GM19467 (cell line): Measurements from ENCODE around the gene TPP1.

ENCODE experiments used
- ATAC-seq: cut with Tn5 transposase; IDR thresholded peaks from one replicate; pipeline ENCODE4 v1.9.1; 2021; ENCODE audit warnings: mild to moderate bottlenecking, moderate library complexity; ENCODE audit not compliant: unreplicated experiment

TPP1 gene

DNA sequence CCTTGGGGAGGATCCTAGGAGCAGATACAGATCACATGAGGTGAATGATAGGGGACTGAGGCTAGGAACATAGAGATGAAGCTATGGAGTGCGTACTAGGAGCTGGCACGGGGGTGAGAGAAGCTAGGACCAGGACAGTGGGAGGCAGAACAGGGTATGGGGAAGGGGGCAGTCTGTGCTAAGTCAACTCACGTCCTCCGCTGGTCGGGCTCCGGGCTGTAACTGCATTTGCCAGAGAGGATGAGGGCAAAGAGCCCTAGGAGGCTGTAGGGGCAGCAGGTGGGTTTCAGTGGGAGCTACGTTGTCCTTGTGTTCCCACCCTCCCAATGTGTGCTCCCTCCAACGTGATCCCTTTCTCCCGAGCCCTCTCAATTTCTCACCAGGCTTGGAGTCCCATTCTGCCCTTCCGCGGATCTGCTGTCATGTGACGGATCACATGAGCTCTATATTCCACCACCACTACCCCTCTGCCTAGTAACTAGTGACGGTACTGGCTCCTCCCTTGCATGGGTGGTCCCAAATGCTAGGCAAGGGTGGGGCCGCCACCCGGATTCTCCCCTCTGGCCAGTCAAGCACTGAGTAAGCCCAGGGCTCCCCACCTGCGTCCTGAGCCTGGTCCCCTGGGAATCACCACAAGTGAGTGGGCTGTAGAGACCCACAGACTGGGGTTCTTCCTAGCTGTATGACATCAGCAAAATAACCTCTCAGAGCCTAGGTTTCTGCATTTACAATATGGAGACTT lies at the start of gene TPP1:
Gene TPP1 (minus strand): TSS at position 419 of the 742 bp plus-strand sequence. CDS start 22 bp downstream, at position 397.
- peak; percentile 98 for ATAC-seq

DNA sequence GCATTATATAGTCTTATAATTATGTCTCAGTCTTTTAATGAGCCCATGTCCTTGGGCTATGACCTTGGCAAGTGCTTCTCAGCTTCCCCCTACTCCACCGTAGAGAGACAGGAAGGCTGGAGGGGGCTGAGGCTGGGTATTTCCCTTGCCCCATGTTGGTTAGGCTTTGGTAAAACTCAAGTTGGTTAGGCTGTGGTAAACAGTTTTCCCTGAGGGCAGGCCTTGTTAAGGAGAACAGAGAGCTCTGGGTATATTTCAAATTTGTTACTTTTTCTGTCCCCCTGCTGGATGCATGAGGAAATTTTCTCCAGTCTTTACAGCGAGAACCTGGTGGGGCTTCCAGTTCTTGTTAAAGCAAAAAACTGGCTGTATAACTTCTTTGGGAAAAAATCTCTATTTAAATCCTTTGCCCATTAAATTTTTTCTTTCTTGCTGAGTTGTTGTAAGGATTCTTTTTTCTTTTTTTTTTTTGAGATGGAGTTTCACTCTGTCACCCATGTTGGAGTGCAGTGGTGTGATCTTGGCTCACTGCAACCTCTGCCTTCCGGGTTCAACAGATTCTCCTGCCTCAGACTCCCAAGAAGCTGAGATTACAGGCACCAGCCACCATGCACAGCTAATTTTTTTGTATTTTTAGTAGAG lies 48.6 kb upstream of the TPP1 start:
- no peak for ATAC-seq

DNA sequence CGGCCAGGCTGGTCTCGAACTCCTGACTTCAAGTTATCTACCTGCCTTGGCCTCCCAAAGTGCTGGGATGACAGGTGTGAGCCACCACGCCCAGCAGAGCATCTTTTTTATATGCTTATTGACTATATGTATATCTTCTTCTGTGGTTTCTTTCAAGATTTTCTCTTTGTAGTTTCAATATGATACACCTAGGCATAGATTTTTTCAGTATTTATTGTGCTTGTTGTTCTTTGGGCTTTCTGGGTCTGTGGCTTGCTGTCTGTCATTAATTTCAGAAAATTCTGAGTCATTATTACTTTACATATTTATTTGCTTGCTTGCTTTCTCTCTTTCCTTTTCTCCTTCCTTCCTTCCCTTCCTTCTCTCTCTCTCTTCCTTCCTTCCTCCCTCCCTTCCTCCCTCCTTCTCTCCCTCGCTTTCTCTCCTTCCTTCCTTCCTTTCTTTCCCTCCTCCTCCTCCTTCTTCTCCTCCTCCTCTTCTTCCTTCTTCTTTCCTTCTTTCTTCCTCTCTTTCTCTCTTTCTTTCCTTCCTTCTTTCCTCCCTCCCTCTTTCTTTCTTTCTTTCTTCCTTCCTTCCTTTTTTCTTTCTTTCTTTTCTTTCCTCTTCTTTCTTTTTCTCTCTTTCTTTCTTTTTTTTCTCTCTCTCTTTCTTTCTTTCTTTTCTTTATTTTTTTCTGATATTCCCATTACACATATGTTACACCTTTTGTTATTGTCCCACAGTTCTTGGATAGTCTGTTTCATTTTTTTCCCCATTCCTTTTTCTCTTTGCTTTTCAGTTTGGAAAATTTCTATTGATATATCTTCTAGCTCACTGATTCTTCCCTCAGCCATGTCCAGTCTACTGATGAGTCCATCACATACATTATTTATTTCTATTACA lies 47.3 kb upstream of the TPP1 start:
- no peak for ATAC-seq

DNA sequence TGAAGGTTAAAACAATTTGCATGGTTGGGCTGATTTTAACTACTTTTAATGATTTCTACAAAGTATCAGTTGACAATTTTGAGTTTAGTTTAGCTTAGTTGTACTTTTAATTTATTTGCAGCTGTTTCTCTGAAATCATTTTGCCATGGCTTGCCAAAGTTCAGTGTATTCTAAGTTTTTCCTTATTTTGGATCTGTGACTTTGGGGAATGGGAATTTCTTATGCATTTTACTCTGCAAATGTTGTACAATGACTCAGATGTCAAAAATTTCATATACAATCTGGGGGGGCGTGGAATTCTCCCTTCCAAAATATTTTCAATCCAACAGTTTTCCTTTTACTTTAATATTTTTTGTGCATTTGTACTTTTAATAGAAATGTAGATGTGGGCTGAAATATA lies 45.3 kb upstream of the TPP1 start:
- no peak for ATAC-seq

DNA sequence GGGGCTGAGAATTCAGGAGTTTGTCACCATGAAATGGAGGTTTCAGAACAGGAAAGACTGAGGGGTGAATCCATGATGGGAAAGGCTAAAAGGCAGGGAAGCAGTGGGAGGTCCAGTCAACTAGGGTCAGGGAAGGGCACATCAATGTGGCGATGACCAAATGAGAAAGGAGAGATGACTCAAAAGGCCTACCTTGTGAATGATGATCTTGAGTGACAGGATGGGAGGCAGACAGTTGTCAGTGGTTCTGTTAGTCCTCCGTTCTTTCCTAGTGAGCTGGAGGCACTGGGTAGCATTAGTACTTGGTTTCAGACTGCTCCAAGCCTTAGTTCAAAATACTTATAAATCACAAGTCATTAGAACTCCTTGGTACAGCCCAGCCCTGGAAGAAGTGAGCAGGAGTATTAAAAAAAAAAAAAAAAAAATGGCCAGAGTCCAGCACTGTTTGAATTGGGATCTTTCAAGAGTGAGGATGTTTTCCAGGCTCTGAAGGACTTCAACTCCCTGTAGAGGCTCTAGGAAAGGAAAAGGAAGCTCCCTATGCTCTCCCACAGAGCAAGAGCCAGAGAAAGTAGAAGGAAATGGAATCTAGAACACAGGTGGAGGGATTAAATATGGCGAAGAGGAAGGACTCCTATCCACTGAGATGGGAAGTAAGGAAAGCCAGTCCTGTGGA lies 44.7 kb upstream of the TPP1 start:
- no peak for ATAC-seq

DNA sequence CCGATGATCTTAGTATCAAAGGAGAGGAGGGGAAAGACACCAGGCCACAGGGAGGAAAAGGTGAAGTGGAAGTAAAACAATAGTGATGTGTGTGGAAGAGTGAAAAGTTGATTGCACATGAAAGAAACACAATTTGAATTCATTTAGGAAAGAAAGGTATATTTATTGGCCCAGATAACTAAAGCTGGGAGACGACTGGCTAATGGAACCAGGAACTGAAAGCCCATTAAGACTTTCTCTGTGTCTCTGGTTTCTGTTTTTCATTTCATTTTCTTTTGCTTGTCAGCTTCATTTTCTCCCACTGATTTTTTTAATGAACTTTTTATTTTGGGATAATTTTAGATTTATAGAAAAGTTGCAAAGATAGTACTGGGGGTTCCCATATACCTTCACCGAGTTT lies 41.5 kb upstream of the TPP1 start:
- ATAC-seq, result no peak

DNA sequence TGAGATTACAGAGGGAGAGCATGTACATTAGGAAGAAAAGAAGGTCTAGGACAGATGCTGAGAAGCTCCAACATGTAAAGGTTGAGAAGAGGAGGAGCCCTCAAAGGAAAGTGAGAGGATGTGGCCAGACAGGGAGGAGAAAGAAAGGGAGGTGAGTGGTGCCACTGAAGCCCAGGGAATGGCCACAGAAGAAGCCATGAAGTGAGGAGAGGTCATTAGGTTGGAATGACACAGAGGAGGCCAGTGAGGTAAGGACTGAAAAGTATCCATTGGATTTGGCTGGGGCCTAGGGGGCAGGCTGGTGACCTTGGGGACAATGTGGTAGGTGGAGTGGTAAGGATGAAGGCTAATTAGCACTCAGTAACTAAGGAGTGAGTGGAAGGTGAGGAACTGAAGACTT lies 39.4 kb upstream of the TPP1 start:
- ATAC-seq, result no peak

DNA sequence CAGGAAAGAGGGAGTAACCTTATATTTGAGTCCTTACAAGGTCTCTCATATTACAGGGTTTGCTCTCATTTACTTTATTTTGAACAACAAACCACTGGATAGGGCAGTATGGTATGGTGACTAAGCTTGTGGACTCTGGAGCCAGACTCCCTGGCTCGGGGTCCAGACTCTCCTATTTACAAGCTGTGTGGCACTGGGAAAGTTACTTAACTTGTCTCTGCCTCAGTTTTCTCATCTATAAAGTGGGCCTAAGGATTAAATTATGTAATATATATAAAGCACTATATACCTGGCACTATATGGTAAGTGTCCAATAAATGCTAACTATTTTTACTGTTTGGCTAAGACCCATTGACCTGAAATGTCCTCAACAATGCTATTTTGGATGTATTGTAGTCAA lies 38.1 kb upstream of the TPP1 start:
- no peak for ATAC-seq

DNA sequence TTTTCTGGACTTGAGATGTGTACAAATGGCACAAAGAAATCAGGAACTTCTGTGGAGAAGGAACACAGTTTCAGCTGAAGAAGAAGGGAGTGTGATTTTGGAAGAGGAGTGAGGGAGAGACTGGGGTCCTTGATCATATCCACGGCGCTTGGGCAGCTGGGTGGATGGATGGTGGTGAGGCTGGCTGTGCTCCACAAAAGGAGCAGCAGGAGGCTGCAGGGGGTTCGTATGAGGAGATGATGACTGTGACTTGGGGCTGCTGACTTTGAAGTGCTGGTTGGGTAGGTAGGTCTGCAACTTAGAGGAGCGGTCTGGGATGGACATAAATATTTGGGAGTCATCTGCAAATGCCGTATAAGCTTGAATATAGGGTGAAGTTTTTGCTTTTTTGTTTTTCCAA lies 37.7 kb upstream of the TPP1 start:
- ATAC-seq, result no peak

DNA sequence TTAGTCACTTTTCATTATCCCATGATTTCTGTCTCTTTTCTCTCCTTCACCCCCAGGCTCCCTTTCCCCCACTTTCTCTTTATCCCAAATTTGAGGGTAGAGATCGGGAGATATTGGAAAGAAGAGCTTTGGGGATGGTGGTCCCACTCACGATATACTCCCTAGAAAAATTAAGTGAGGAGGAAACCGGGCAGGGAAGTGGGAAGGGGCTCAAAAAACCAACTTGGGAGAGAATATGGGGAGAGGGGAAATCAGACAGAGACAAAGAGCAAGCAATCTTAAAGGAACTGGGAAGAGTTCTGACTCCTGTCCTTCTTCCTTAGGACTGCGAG lies 37.3 kb upstream of the TPP1 start:
- ATAC-seq, result no peak

DNA sequence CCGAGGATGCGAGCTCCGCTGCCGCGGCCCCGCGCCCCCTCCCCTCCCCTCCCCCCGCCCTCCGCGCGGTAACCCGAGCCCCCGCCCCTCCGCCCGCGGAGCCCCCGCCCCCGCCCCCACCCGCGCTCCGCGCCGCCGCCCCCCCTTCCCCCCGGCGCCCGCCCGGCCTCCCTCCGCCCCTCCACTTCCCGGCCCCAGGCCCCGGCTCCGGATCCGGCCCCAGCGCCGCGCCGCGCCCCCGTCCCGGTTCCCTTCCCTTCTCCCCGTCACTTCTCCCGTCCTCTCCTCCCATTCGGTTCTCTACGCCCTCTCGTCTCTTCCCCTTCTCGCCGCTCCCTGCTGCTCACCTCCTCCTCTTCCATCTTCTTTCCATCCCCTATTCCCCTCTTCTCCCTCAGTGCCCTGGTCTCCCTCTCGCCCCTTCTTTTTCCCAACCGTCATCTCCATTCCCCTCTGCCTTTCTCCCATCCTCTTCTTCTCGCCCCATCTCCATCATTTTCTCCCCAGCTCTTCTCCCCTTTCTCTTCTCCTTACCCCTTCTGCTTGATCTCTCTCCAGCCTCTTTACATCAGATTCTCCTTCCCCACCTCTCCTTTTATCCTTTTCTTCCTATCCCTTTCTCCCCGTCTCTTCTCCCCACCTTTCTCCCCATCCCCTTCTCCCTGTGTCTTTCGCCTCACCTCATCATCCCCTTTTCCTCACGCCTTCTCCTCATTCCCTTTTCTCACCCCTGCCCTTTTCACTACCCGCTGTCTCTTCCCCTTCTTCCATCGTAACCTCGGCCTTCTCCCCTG lies 36.8 kb upstream of the TPP1 start, which contains the start of gene DCHS1:
Gene DCHS1 (minus strand): TSS at position 20 of the 794 bp plus-strand sequence. CDS start 14,196 bp downstream, outside the sequence.
- no peak for ATAC-seq

DNA sequence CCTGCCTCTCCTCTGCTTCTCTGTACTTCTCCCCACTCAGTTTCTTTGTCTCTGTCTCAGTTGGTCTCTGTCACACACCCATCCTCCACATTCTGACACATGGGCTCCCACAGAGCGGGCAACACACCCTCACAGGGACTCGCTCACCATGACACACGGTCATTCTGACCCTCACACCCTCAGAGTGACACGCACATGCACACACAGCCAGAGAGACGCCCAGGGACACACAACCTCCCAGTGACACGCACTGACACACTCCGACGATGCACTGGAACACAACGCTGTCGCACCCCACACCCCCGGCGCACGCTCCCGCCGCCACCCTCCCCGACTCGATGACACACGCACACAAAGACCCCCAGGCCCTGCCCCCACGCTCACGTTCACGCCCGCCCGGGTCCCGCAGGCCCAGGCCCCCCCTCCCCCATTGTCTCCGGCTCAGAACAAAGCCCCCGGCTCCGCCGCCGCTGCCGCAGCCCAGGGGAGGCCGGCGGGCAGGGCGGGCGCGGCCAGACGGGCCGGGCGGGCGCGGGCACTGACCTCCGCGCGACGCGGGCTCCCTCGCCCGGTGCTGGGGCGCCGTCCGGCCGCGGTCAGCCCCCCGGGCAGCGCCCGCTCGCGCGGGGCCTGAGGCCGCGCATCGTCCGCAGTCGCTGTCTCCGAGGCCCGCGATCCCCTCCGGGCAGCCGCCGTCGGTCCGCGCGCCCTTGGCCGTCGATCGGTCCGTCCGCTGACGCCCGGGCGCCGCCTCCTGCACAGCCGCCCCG lies 36.0 kb upstream of the TPP1 start:
- ATAC-seq, result no peak

DNA sequence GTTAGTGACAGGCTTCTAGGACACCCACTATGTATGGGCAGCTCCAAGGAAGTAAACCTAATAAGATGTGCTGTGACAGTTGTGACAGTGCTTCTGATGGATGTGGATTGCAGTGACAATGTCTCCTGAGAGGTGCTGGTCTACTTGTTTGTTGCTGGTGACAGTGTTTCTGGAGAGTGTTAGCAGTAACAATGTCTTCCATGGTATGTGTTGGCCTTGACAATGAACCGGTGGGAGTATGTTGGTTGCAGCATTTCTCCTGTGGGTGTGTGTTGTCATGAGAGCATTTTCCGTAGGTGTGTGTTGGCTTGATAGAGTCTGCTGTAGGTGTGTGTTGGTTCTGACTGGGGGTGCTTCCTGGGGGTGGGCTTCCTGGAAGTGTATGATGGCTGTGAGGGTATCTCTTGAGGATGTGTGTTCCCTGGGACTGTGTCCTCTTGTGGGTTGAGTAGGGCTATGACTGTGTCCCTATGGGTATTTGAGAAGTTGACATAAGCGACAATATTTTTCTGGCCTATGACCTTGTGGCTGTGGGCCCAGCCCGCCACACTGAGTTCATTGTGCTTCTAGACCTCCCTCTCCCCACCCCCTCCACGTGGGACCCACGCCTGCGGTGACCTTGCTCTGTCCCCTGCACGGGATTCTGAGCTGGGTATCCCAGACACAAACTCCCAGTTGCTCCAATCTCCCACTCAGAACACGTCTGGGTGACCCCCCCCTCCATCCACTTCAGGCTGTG lies 35.2 kb upstream of the TPP1 start:
- no peak for ATAC-seq

DNA sequence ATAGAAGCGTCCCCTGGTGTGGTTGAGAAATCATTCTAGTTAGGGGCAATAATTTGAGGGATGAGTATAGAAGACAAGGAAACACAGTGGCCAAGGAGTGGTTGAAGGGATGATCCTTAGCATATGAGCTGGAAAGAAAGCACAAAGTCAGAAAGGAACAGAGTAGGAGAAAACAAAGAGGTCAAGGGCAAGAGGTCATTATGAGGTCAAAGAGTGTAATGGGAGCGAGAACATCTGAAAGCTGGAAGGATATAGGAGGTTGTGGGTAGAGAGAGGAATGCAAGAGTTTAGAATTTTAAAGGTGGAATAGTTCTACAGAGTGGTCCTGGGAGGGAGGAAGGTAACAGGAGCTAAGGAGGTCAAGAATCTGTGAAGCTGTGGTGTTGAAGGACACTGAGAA lies 34.4 kb upstream of the TPP1 start:
- ATAC-seq, result no peak

DNA sequence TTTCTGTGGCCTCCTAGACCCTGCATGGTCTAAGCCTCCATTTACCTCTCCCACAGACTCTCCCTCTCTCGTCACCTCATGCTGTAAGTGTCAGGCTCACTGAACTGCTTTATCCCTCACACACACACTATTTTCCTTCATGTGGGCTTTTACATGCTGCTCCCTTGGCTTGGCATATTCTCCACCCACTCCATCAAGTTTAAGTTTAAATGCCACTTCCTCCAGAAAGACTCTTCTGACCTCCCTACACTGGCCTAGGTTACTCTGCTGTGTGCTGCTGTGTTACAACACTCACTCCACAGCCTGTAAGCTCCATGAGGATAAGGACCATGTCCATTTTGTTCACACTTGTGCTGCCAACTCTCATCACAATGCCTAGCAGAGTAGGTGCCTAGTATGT lies 33.9 kb upstream of the TPP1 start:
- ATAC-seq, result no peak

DNA sequence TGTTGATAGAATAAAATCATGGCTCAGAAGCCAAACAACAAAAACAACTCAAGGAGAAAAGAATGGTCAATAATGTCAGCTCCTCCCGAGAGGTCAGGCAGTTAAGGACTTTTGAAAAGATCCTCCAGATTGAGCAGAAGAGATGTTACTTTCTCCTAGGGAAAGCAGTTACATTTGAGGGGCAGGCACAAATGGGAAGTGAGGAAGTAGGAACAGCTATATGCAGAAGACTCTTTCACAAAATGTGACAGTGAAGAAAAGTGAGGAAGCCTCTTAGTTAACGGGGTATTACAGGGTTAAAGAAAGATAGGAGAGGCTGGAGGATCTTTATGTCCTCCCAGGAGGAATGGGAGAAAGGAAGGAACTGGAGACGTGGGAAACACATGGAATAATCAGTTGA lies 33.0 kb upstream of the TPP1 start:
- no peak for ATAC-seq

DNA sequence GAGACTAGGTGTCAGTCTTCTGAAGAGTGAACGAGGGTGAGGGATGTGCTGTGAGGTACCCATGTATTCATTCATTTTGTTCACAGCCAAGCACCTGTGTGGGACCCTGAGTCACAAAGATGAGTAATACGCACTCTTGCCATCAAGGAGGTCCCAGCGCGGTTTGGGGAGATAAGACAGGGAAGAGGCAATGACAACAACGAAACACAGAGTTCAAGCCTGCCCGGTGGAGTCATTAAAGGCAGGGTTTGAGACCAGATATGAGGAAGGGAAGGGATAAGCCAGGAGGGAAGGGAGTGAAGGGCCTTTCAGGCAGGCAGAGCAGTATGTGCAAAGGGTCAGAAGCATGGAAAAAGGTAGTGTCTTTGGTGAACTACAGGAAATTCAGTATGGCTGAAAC lies 31.8 kb upstream of the TPP1 start:
- no peak for ATAC-seq

DNA sequence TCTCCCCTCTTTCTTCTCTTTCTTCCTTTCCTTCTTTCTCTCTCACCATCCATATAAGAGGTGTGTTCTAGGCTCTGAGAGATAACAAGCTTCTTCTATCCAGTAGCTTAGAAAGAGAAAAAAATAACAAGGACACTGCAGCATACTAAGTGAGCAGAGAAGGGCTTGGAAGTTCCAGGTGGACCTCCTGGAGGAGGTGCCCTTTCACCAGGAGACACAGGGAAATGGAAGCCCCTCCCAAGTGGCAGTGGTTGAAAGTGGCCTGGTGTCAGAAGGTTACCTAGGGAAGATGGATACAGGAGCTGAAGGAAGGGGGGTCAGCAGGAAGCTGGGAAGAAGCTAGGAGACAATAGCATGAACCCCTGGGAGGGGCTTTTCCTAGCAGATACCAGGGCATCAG lies 30.9 kb upstream of the TPP1 start:
- no peak for ATAC-seq

DNA sequence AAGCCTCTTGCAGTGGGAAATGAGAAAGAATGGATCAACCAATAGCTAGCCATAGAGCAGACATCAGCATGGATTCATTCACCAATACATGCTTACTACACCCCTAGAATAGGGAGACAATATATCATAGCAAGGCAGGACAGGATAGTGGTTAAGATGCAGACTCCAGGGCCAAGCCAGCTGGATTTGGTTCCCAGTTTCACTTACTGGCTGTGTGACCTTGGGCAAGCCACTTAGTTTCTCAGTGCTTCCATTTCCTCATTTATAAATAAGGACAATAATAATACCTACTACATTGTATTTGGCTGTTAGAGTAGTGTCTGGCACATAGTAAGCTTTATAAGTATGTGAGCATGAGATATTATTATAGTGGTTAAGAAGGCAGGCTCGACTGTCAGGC lies 29.3 kb upstream of the TPP1 start:
- no peak for ATAC-seq
